SH-SY5Y (cell line): Measurements from ENCODE around the gene LCK.

ENCODE experiments used
- GATA2 ChIP-seq: IDR thresholded peaks from 2 replicates; pipeline ENCODE4 v1.6.1; 2011; ENCODE audit warnings: mild to moderate bottlenecking, low read depth, low read length
- GATA3 ChIP-seq: IDR thresholded peaks from 2 replicates; pipeline ENCODE4 v1.6.1; 2011; ENCODE audit warnings: low read depth, mild to moderate bottlenecking, low read length, moderate library complexity

DNA sequence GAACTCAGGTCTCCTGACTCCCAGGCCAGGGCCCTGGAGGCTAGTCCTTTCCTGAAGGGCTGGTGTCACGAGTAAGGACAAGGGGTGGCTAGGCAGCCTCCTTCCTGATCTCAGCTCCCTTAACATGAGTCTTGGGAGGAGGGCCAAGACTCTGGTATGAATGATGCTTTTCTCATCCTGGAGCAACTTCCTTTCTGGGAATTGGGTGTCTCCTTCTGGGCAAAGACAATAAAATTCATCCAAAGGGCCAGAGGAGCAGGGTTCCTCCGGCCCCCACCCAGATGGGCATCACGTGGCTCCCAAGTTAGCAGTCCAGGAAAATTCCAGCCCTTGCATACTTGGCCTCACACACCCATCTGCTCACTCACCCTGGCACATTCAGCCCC lies 4.2 kb upstream of the LCK start, which contains the start of gene FAM167B:
- TF ChIP-seq GATA2 = no peak
- no peak for TF ChIP-seq GATA3
